H1 (cell line): ENCODE results near the gene NCF2. TPM values are rescaled to one million over a fixed set of nuclear protein-coding genes. Genes with fewer than 3 reads are reported as not detected.

Source experiments
- BRCA1 ChIP-seq: IDR thresholded peaks from 2 replicates; pipeline ENCODE4 v1.6.1; 2012; ENCODE audit warnings: low read depth, low read length, improper control_type of control experiment
- CHD1 ChIP-seq: IDR thresholded peaks from 2 replicates; pipeline ENCODE4 v1.6.1; 2012; ENCODE audit warnings: low read depth, low read length, improper control_type of control experiment
- FOSL1 ChIP-seq: IDR thresholded peaks from 2 replicates; pipeline ENCODE4 v1.6.1; 2011; ENCODE audit warnings: mild to moderate bottlenecking, low read depth, low read length, moderate library complexity; ENCODE audit not compliant: insufficient read depth
- KDM1A ChIP-seq: fragments of 200-600, 300-600 bp; sonication (generic); IDR thresholded peaks from 2 replicates; pipeline ENCODE4 v1.7.1; 2016; ENCODE audit warnings: mild to moderate bottlenecking, low read length, borderline replicate concordance
- POLR2A ChIP-seq, 2 experiments: IDR thresholded peaks; 1 replicate in 1 of 2; 2 replicates in 1 of 2; pipeline ENCODE4 v1.6.1; 2011; ENCODE audit warnings: low read depth in 2 of 2, low read length in 2 of 2, mild to moderate bottlenecking in 2 of 2; ENCODE audit errors: control extremely low read depth in 1 of 2
- SAP30 ChIP-seq: fragments of 300-600 bp; sonication (generic); IDR thresholded peaks from 2 replicates; pipeline ENCODE4 v1.7.1; 2012; ENCODE audit warnings: low read length, moderate library complexity, mild to moderate bottlenecking, inconsistent platforms; ENCODE audit not compliant: insufficient read depth, insufficient replicate concordance
- polyA plus RNA-seq, 7 experiments: library from polyadenylated mRNA; depleted of rRNA in 3 of 7; stranded (reverse) in 5 of 7; unstranded in 2 of 7; fragments of >200 nt in 5 of 7; fragments of 200-250 nt in 2 of 7; gene quantifications; 1 replicate in 5 of 7; 2 replicates in 1 of 7; 4 replicates in 1 of 7; pipeline versions ENCODE4 v1.2.1 to v1.2.3, GENCODE V29; 2011 to 2013; ENCODE audit warnings: missing spikeins in 2 of 7, mixed read lengths in 2 of 7
- total RNA-seq: library from RNA; stranded (reverse); fragmentation: NEBNext Ultra II Directional; extraction: Animal tissue kit (Norgen Biotek cat#: 25700); gene quantifications from 2 replicates; pipeline ENCODE4 v1.2.1, GENCODE V29; 2021
- TF ChIP-seq, protein P1 (sequence below), 3 experiments: IDR thresholded peaks; 1 replicate in 2 of 3; 2 replicates in 1 of 3; pipeline versions ENCODE4 v1.5.1 to v1.6.1; 2011; ENCODE audit warnings: low read length in 3 of 3, mild to moderate bottlenecking in 3 of 3, inconsistent platforms in 2 of 3, low read depth in 1 of 3, moderate library complexity in 1 of 3; ENCODE audit not compliant: insufficient read depth in 1 of 3; ENCODE audit errors: control extremely low read depth in 1 of 3
- TF ChIP-seq, protein P2 (sequence below): IDR thresholded peaks from 2 replicates; pipeline ENCODE4 v1.6.1; 2012; ENCODE audit warnings: inconsistent platforms

The NCF2 gene
- total and polyA plus RNA-seq, 2 of the 8 experiments (the other 6 are each of a cell fraction or from before 2014, with no cell fraction given): not detected

DNA sequence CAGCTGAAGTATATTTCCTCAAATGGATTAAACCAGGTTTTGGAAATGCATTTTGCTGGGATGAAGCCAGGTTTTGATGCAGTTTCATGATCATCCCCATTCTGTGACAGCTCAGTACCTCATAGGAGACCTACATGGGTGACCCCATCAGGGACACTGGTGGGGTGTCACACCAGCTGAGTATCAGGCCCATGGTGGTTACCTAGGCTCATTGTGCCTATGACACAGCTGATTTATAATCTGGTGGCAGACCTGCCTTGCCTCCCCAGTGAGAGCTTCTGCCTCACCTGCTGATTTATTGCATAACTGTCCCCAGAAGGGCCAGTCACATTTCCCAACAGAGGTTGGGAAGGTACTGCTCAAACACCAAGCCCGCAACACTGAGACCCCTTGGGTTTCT lies 3.8 kb downstream of the NCF2 start (continued):
- TF ChIP-seq, protein P1, sequence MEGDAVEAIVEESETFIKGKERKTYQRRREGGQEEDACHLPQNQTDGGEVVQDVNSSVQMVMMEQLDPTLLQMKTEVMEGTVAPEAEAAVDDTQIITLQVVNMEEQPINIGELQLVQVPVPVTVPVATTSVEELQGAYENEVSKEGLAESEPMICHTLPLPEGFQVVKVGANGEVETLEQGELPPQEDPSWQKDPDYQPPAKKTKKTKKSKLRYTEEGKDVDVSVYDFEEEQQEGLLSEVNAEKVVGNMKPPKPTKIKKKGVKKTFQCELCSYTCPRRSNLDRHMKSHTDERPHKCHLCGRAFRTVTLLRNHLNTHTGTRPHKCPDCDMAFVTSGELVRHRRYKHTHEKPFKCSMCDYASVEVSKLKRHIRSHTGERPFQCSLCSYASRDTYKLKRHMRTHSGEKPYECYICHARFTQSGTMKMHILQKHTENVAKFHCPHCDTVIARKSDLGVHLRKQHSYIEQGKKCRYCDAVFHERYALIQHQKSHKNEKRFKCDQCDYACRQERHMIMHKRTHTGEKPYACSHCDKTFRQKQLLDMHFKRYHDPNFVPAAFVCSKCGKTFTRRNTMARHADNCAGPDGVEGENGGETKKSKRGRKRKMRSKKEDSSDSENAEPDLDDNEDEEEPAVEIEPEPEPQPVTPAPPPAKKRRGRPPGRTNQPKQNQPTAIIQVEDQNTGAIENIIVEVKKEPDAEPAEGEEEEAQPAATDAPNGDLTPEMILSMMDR (IDR thresholded peaks at IDR 0.05; ENCODE audit: control extremely low read depth in 1 of 3, insufficient read depth in 1 of 3, low read depth in 1 of 3, low read length in 3 of 3): no peak
- TF ChIP-seq SAP30 (no peak), FOSL1 (no peak), KDM1A (no peak), BRCA1 (no peak), CHD1 (no peak), POLR2A (IDR thresholded peaks at IDR 0.05; ENCODE audit: control extremely low read depth in 1 of 2, low read depth in 2 of 2, low read length in 2 of 2) (no peak)
- TF ChIP-seq, protein P2, sequence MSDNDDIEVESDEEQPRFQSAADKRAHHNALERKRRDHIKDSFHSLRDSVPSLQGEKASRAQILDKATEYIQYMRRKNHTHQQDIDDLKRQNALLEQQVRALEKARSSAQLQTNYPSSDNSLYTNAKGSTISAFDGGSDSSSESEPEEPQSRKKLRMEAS: no peak
- TF ChIP-seq, all 59 proteins: peak for 0
